H9 (cell line): ENCODE measurements around the gene SPTBN4. TPM values are rescaled to one million over a fixed set of nuclear protein-coding genes. Genes with fewer than 3 reads are reported as not detected.

Source experiments
- DNase-seq: peaks from one replicate; pipeline ENCODE4 v3.0.0-alpha.2; 2017
- H2AFZ ChIP-seq: one replicate; pipeline ENCODE4 v1.6.1; 2013; ENCODE audit warnings: mild to moderate bottlenecking, low read length, control low read depth, moderate library complexity
- H2AK5ac ChIP-seq: 2 replicates; pipeline ENCODE4 v1.6.1; 2013; ENCODE audit warnings: low read length, control low read depth, mixed read lengths; ENCODE audit not compliant: insufficient read length
- H2BK120ac ChIP-seq: one replicate; pipeline ENCODE4 v1.6.1; 2013; ENCODE audit warnings: low read depth, mild to moderate bottlenecking, low read length, control low read depth, inconsistent platforms; ENCODE audit not compliant: poor library complexity, severe bottlenecking
- H2BK12ac ChIP-seq: 2 replicates; pipeline ENCODE4 v1.6.1; 2013; ENCODE audit warnings: low read length, control low read depth, mixed read lengths, low read depth; ENCODE audit not compliant: insufficient read length
- H2BK15ac ChIP-seq: 2 replicates; pipeline ENCODE4 v1.6.1; 2013; ENCODE audit warnings: low read depth, low read length, control low read depth
- H2BK20ac ChIP-seq: one replicate; pipeline ENCODE4 v1.6.1; 2013; ENCODE audit warnings: low read depth, mild to moderate bottlenecking, low read length, control low read depth, inconsistent platforms; ENCODE audit not compliant: poor library complexity, severe bottlenecking
- H2BK5ac ChIP-seq: 2 replicates; pipeline ENCODE4 v1.6.1; 2013; ENCODE audit warnings: low read length, control low read depth, mixed read lengths; ENCODE audit not compliant: insufficient read length
- H3K14ac ChIP-seq: 2 replicates; pipeline ENCODE4 v1.6.1; 2013; ENCODE audit warnings: low read length, control low read depth; ENCODE audit not compliant: insufficient read depth
- H3K18ac ChIP-seq: 2 replicates; pipeline ENCODE4 v1.6.1; 2013; ENCODE audit warnings: low read depth, mild to moderate bottlenecking, mixed read lengths, low read length, control low read depth; ENCODE audit not compliant: insufficient read length
- H3K23ac ChIP-seq: 2 replicates; pipeline ENCODE4 v1.6.1; 2013; ENCODE audit warnings: low read length, control low read depth, mixed read lengths, low read depth; ENCODE audit not compliant: insufficient read length
- H3K23me2 ChIP-seq: 2 replicates; pipeline ENCODE4 v1.6.1; 2013; ENCODE audit warnings: low read depth, mild to moderate bottlenecking, mixed read lengths, low read length, control low read depth; ENCODE audit not compliant: insufficient read length, poor library complexity, severe bottlenecking
- H3K27ac ChIP-seq: 2 replicates; pipeline ENCODE4 v1.5.1; 2013; ENCODE audit warnings: low read length, control low read depth, mixed read lengths, low read depth; ENCODE audit not compliant: insufficient read length
- H3K27me3 ChIP-seq: 2 replicates; pipeline ENCODE4 v1.6.1; 2013; ENCODE audit warnings: low read length, control low read depth, inconsistent platforms; ENCODE audit not compliant: insufficient read depth
- H3K4ac ChIP-seq: 2 replicates; pipeline ENCODE4 v1.6.1; 2013; ENCODE audit warnings: low read depth, mild to moderate bottlenecking, control low read depth, inconsistent platforms, low read length, moderate library complexity
- H3K4me1 ChIP-seq: 2 replicates; pipeline ENCODE4 v1.6.1; 2013; ENCODE audit warnings: low read length, control low read depth, inconsistent platforms; ENCODE audit not compliant: insufficient read depth
- H3K4me2 ChIP-seq: 2 replicates; pipeline ENCODE4 v1.6.1; 2013; ENCODE audit warnings: low read length, control low read depth, mixed read lengths; ENCODE audit not compliant: insufficient read length, insufficient read depth
- H3K56ac ChIP-seq: 2 replicates; pipeline ENCODE4 v1.6.1; 2013; ENCODE audit warnings: low read depth, mild to moderate bottlenecking, mixed read lengths, low read length, control low read depth; ENCODE audit not compliant: insufficient read length
- H3K79me1 ChIP-seq: 2 replicates; pipeline ENCODE4 v1.6.1; 2013; ENCODE audit warnings: low read depth, mild to moderate bottlenecking, moderate library complexity, low read length, control low read depth, inconsistent platforms; ENCODE audit not compliant: insufficient read depth, poor library complexity, severe bottlenecking
- H3K79me2 ChIP-seq: 2 replicates; pipeline ENCODE4 v1.6.1; 2013; ENCODE audit warnings: low read length, control low read depth, inconsistent platforms; ENCODE audit not compliant: insufficient read depth
- H3K9ac ChIP-seq: 2 replicates; pipeline ENCODE4 v1.6.1; 2013; ENCODE audit warnings: low read length, control low read depth, mixed read lengths; ENCODE audit not compliant: insufficient read length; ENCODE audit errors: extremely low read depth
- H3K9me3 ChIP-seq: one replicate; pipeline ENCODE4 v1.6.1; 2013; ENCODE audit warnings: low read depth, low read length, inconsistent platforms; ENCODE audit not compliant: control insufficient read depth
- H3T11ph ChIP-seq: one replicate; pipeline ENCODE4 v1.6.1; 2013; ENCODE audit warnings: mild to moderate bottlenecking, low read length, control low read depth, inconsistent platforms
- H4K20me1 ChIP-seq: one replicate; pipeline ENCODE4 v1.6.1; 2013; ENCODE audit not compliant: control insufficient read depth, insufficient read length, insufficient read depth
- H4K5ac ChIP-seq: 2 replicates; pipeline ENCODE4 v1.6.1; 2013; ENCODE audit warnings: low read depth, mild to moderate bottlenecking, mixed read lengths, low read length, control low read depth; ENCODE audit not compliant: insufficient read length
- H4K8ac ChIP-seq: replicated peaks from 2 replicates; pipeline ENCODE4 v1.6.1; 2013; ENCODE audit warnings: low read length, control low read depth, mixed read lengths, low read depth; ENCODE audit not compliant: insufficient read length
- H4K91ac ChIP-seq: 2 replicates; pipeline ENCODE4 v1.6.1; 2013; ENCODE audit warnings: low read depth, mild to moderate bottlenecking, moderate library complexity, mixed read lengths, low read length, control low read depth; ENCODE audit not compliant: insufficient read length
- H3K27ac Mint-ChIP-seq, 3 experiments: 2 replicates in 2 of 3; 3 replicates in 1 of 3; pipeline ENCODE4 v1.8.0; 2020 to 2021; ENCODE audit warnings: mixed read lengths in 3 of 3, mild to moderate bottlenecking in 1 of 3, moderate library complexity in 1 of 3
- H3K27me3 Mint-ChIP-seq: 2 replicates; pipeline ENCODE4 v1.8.0; 2021; ENCODE audit warnings: low read depth, mild to moderate bottlenecking, moderate library complexity, mixed read lengths
- H3K36me3 Mint-ChIP-seq, 3 experiments: 2 replicates in 2 of 3; 3 replicates in 1 of 3; pipeline ENCODE4 v1.8.0; 2020 to 2021; ENCODE audit warnings: low read depth in 3 of 3, mixed read lengths in 3 of 3; ENCODE audit not compliant: insufficient read depth in 1 of 3
- H3K4me1 Mint-ChIP-seq, 2 experiments: 2 replicates each; pipeline ENCODE4 v1.8.0; 2020; ENCODE audit warnings: mixed read lengths in 2 of 2
- H3K4me3 Mint-ChIP-seq, 2 experiments: 2 replicates in 1 of 2; 3 replicates in 1 of 2; pipeline ENCODE4 v1.8.0; 2020 to 2021; ENCODE audit warnings: mild to moderate bottlenecking in 2 of 2, mixed read lengths in 2 of 2, moderate library complexity in 1 of 2
- H3K9me3 Mint-ChIP-seq, 2 experiments: 2 replicates in 1 of 2; 3 replicates in 1 of 2; pipeline ENCODE4 v1.8.0; 2020; ENCODE audit warnings: mild to moderate bottlenecking in 2 of 2, mixed read lengths in 2 of 2, moderate library complexity in 1 of 2
- WGBS: extraction: QIAGEN DNeasy Blood & Tissue Kit; methylation state at CpG from one replicate; pipeline ENCODE4 v1.1.7; 2013; ENCODE audit warnings: missing lambda C conversion rate, low lambda C conversion rate, mixed read lengths; ENCODE audit not compliant: insufficient read length; ENCODE audit errors: extremely low coverage; 5-methylcytosine and 5-hydroxymethylcytosine counted together
- total RNA-seq: library from RNA; stranded (reverse); gene quantifications from 2 replicates; pipeline ENCODE4 v1.2.1, GENCODE V29; 2021
- TF ChIP-seq, protein P1 (sequence below): fragments of 200-600 bp; sonication (generic); conservative IDR thresholded peaks from 3 replicates; pipeline ENCODE4 v1.8.0; 2021; ENCODE audit warnings: antibody characterized with exemption, mild to moderate bottlenecking

The SPTBN4 gene
- total RNA-seq, 1 experiment from 2014 or later, result 2.9 TPM

DNA sequence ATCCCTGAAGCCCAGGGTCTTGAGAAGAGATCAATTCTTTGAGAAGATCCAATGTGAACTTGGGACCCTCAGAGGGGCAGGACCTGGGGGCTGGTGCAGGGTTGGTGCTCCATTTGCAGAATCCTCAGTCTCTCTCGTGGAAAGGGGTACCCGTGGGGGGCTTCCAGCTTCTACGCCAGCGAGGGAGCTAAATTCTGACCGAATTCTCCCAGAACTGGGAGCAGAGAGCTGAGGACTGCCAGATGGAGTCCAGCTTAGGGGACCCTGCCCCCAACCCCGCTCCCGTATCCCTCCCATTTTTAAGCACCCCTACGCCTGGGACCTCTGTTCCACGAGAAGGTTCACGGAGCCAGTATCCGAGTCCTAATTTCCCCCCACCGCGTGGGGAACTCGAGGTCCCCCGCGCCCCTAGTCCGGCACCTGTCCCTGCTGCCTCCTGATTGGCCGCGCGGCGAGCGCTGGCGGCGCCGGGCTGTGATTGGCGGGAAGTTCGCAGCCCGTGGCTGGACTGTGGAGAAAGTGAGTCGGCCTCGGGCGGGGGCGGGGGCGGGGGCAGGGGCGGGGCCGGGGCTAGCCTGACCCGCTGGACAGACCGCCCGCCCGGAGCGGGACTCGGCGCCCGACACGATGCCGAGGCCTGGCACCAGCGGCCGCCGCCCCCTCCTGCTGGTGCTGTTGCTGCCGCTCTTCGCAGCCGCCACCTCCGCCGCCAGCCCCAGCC is 130.0 kb downstream of the SPTBN4 start:
- H3K23me2 ChIP-seq, result peaks cover 17% of the 10 kb centered on the region
- Mint-ChIP-seq H3K9me3 (no peaks in the 10 kb centered on the region), H3K36me3 (peaks cover 0 to 5% (median 3%) of the 10 kb centered on the region in 3 experiments; a peak in 3 of 7 replicates), H3K27me3 (peaks cover 52% of the 10 kb centered on the region), H3K4me3 (peak overlapping the region; percentile 65 to 91), H3K27ac (no peak overlapping the region), H3K4me1 (peaks cover 28 to 49% of the 10 kb centered on the region in 2 experiments)
- H2AFZ ChIP-seq, result no peak overlapping the region
- H4K20me1 ChIP-seq, result no peaks in the 10 kb centered on the region
- no CpG with 5 or more reads among the region's 53 CpGs for WGBS
- peak overlapping the region; percentile 69 for H3K4me2 ChIP-seq
- no peak overlapping the region for H3T11ph ChIP-seq
- DNase-seq, result peak; percentile 89
- H2BK12ac ChIP-seq, result no peak overlapping the region
- H4K91ac ChIP-seq, result no peak overlapping the region
- H2BK120ac ChIP-seq, result no peak overlapping the region
- TF ChIP-seq, protein P1, sequence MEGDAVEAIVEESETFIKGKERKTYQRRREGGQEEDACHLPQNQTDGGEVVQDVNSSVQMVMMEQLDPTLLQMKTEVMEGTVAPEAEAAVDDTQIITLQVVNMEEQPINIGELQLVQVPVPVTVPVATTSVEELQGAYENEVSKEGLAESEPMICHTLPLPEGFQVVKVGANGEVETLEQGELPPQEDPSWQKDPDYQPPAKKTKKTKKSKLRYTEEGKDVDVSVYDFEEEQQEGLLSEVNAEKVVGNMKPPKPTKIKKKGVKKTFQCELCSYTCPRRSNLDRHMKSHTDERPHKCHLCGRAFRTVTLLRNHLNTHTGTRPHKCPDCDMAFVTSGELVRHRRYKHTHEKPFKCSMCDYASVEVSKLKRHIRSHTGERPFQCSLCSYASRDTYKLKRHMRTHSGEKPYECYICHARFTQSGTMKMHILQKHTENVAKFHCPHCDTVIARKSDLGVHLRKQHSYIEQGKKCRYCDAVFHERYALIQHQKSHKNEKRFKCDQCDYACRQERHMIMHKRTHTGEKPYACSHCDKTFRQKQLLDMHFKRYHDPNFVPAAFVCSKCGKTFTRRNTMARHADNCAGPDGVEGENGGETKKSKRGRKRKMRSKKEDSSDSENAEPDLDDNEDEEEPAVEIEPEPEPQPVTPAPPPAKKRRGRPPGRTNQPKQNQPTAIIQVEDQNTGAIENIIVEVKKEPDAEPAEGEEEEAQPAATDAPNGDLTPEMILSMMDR, result no peak
- H3K9ac ChIP-seq, result no peak overlapping the region
- H3K4me1 ChIP-seq, result peaks cover 3% of the 10 kb centered on the region; the same call in 1 of the 2 replicates
- H2BK15ac ChIP-seq, result no peak overlapping the region
- H3K23ac ChIP-seq, result no peak overlapping the region
- no peak overlapping the region for H3K14ac ChIP-seq
- no peaks in the 10 kb centered on the region for H3K79me1 ChIP-seq
- H3K18ac ChIP-seq, result no peak overlapping the region
- H3K4ac ChIP-seq, result no peak overlapping the region
- H2BK20ac ChIP-seq, result no peak overlapping the region
- no peak overlapping the region for H4K5ac ChIP-seq
- H2AK5ac ChIP-seq, result no peak overlapping the region
- no peak overlapping the region for H3K27ac ChIP-seq
- no peak overlapping the region for H4K8ac ChIP-seq
- no peaks in the 10 kb centered on the region for H3K9me3 ChIP-seq
- H2BK5ac ChIP-seq, result no peak overlapping the region
- H3K56ac ChIP-seq, result no peak overlapping the region
- H3K79me2 ChIP-seq, result no peaks in the 10 kb centered on the region
- H3K27me3 ChIP-seq, result peaks cover 9% of the 10 kb centered on the region; the same call in 1 of the 2 replicates
